Fibroblast of skin of abdomen (primary cell): ENCODE data around the gene FSTL5.

ENCODE experiments used
- DNase-seq: peaks from one replicate; pipeline ENCODE4 v3.0.0-alpha.2; 2013

The FSTL5 gene

DNA sequence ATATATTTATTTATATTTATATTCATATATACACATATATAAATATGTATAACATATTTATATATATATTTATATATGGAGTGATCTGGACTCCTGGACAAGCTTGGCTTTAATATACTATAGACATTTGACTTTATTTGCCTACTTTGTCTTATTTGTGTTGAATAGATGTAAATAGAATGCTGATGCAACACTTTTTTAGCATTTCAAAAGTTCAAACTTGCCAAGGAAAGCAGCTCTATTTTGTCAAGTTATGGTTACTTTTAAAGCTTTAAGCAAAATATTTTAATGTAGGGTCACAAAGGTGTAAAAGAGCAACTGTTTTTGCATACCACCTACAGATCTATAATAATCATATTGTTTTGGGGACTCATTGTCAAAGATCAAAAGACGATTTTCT, 61.1 kb downstream of the FSTL5 start:
- DNase-seq = no peak

- DNase-seq = peak; percentile 14
Observed at GRCh38 chr4:162101337-162101736, 62.5 kb downstream of the FSTL5 start.

DNA sequence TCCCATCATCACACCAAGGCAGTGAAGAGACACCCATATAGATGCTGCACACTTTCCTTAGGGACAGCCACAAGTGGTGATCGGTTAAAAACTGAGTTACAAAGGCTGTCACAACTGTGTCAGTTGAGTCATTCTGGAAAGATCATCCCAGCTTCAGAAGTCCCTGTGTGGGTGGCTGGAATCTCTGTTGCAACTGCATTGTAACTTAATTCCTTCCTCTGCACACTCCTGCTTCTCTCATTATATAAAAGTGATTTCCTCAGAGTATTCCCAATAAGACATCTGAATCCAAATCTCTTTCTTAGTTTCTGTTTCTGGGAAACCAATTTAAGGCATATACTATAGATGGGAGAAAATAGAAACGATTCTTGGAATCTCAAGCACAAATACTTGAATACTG, 88.1 kb downstream of the FSTL5 start:
- peak; percentile 10 for DNase-seq

DNA sequence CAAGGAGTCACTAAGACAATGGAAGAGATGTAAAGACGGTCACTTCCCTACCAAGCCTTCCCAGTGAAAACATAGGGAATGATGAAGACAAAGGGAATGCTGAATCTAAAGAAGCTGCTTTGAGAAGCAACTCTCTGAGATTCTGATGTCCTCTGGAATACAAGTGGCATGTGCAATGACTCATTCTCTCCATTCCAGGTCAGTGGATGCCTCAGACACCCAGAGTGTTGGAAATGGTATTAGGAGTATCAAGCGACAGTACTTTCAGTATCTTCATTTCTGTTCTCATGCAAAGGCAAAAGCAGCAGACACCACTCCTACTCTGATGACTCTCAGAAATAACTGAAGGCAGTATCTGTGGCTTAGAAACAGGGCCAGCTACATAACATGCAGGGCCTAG, 102.6 kb downstream of the FSTL5 start:
- peak; percentile 59 for DNase-seq

DNA sequence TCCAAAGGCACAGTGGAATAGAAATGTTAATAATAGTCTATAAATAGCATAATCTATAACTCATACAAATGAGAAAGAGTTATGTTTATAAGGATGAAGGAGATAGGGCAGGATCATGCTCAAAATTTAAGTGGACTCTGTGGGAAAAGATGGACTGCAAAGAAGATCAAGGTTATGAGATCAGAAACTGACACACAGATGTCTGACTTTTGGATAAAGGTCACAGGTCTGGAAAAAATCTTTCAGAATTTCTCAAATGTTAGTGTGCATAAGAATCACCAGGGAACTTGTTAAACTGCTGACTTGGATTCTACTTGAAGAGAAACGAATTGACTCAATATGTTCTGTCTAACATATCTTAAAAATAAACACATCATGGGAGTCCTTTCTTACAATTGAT, 104.1 kb downstream of the FSTL5 start:
- no peak for DNase-seq

DNA sequence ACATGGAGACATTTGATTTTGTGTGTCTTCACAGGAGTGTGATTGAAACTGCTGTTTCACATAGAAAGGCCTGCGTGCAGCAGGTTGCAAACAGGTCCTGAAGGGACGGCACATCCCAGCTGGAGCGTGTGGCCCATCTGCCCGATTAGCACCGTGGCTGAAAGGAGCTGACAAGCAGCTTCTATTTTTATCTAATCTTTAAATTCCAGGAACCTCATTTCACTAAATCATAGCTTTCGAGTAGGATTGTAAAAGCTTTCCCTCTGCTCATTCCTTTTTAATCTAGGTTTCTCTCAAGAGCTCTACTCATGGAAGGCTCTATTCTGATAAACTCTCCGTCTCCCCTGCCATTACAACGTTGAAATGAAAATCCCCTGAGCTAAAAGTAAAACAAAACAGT, 106.8 kb downstream of the FSTL5 start:
- no peak for DNase-seq

GRCh38 chr4:162046135-162046534, 117.7 kb downstream of the FSTL5 start:
- no peak for DNase-seq

DNA sequence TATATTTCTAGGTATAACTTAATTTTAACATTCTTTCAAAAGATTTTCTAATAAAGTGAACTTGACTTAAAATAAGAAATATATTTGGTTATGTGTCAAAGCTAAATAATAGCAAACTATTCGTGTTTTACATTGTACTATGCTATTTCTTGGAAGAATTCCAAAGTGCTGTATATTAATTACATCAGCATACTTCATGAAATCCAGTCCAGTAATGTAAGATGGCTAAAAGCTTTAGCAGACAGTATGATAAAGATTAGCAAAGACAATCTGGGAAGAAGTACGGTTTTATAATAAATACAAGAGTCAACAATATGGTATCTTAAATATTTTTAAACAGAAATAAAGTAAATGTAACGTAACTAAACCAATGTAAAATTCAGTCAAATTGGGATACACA, 125.7 kb downstream of the FSTL5 start:
- no peak for DNase-seq

DNA sequence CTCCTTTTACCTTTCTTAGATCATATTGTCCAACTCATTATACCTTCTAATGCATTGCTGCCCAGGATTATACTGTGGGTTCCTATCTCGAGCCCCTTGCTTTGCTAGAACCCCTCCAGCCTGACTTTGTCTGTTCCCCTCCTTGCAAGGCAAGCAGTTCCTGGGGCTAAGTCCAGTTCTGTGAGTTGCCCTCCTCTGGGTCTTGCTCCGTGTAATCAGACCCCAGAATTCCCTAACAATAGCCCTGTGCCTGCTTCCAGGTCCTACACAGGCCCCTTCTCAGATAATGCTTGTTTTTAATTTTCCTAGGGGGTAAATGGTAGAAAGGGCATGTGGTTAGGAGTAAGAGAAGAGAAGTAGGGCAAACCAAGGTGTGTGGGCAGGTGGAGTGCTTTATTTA, 145.9 kb downstream of the FSTL5 start:
- DNase-seq = no peak

DNA sequence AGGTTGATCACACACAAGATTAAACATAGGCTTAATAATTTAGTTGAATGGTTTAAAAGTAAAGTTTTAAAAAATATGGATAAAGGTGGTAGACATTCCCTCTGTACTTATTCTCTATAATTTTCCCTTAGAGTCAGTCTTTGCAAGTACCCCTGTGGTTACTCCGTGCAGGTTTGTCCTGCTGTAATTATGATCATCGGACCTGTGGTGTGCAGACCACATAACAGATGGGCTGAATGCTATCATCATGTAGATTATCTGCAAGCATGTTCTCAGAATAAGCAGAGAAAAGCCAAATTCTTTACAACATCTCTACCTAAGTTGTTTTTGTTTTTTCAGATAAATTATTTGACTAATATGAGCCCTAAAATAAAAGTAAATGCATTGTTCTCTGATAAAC, 146.8 kb downstream of the FSTL5 start:
- no peak for DNase-seq

DNA sequence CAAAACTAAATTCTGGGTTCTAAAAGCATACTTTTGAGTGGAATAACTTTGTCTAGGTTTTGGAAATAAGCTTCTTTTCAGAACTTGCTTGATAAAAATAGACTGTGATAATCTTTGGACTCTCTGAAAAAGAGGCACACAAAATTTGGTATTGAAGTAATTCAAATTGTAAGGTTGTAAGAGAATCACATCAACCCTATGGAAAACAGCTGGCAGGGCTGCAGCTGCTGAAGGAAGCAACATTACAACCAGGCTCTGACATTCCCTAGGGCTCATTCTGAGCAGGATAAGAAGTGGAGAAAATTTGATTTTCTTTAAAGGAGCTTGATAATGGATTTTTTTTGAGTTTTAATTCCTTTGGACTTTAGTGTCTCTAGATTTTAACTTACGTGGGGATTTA, 147.6 kb downstream of the FSTL5 start:
- DNase-seq = no peak

DNA sequence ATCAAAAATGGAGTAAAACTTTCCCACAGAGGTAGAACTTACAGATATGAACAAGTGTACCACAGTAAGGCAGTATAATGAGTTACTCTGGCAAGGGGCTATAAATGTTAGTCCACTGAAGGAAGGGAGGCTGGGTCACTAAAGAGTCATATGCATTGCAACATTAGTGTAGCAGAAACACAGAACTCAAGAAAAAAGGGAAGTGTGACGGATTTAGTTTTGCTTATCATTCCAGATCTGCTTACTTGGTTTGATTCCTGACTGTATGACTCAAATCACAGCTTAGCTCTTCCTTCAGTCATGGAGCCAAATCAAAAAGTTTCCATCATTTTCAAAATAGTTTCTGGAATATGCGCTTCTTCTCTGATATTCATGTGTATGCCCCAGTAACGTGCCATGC, 148.7 kb downstream of the FSTL5 start:
- DNase-seq = peak; percentile 38

DNA sequence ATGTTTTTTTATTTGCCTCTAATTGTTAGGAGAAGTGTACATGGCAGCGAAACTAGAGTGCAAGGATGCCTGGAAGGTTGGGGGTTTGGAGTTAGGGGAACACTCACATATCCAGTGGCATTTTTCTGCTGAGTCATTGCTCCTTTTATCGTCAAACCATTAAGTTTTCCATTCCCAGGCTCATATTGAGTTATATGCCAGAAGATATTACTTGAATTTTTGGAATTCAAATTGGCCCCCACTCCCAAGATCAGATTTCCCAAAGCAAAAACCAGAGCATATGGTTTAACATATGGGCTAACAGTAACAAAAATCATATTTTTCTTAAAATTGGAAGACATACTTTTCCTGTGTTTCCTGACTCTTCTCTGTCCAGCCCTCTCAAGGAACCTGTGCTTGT, 152.7 kb downstream of the FSTL5 start:
- peak; percentile 57 for DNase-seq

DNA sequence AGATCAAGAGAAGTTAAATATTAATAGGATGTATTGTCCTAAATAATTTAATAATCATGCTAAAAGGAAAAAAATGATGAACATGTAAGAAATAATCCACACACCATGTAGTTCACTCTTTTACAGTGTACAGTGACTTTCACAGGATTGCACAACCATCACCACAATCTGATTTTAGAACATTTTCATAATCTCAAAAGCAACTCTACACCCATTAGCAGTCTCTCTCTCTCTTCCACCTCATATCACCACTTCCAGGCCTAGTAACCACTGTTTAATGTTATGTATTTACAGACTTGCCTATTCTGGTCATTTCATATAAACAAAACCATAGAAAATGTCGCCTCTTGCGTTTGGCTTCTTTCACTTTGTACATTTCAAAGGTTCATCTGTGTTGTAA, 153.4 kb downstream of the FSTL5 start:
- peak; percentile 24 for DNase-seq

- no peak for DNase-seq
Observed at GRCh38 chr4:161992317-161992716, 171.5 kb downstream of the FSTL5 start.

DNA sequence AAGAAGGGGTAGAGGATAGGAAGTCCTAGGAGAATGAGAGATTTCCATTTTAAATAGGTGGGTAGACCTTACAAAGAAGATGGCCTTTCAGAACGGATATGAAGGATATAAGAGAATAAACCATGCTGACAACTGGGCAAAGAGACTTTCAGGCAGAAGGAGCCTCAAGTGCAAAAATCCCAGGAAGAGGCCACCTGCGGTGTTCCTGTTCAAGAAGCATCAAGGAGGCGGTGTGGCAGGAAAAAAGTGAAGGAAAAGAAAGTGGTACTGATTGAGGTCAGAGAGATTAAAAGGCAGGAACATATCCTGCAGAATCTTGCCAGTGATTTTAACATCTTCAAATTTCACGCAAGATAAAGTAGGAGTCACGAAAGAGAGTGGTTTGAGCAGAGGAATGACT, 172.0 kb downstream of the FSTL5 start:
- DNase-seq = no peak

GRCh38 chr4:161990721-161991120, 173.1 kb downstream of the FSTL5 start:
- no peak for DNase-seq

DNA sequence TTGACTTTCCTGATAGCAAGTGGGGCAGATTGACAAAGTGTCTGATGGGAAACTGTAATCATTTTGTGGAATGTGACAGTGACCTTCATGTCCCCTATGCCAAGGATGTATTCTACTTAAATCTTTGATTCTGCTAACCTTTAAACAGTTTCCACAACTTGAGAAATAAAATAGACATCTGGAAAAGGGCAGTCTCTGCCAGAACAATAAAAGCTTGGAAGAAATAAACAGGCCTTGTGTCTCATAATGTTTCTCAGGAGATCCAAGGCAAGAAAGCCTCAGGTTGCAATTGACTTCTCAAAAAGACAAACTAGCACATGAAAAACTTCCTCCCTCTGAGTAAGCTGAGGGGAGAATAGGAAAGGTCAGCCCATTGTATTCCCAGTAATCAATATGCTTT, 174.9 kb downstream of the FSTL5 start:
- no peak for DNase-seq

DNA sequence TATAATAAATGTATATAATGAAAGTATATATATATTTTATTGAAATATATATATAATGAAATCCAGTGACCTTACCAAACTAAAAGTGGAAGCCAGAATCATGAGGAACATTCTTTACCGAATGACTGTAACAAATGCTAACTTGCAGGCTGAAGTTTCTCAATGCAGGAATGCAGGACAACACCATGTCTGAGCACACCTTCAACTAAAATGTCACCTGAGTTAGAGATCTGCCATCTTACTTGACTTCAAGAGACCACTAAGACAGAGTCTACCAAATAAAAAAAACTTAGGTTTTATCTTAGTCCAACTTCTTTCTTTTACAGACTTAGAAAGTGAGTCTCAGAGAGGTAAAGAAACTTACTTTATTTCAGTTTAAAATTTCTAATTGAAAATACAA, 176.2 kb downstream of the FSTL5 start:
- no peak for DNase-seq

GRCh38 chr4:161952382-161952781, 211.4 kb downstream of the FSTL5 start:
- DNase-seq = no peak

GRCh38 chr4:161949946-161950725, 213.7 kb downstream of the FSTL5 start:
- DNase-seq = peak; percentile 71

- no peak for DNase-seq
Observed at GRCh38 chr4:161948026-161948770, 215.6 kb downstream of the FSTL5 start.

- DNase-seq = peak; percentile 6
Observed at GRCh38 chr4:161937596-161937995, 226.2 kb downstream of the FSTL5 start.
